ENCODE results near the gene SC5D. TPM values are rescaled to one million over a fixed set of nuclear protein-coding genes. Genes with fewer than 3 reads are reported as not detected.

Gene SC5D
- total and polyA plus RNA-seq, 2 of the 8 experiments (the other 6 are each of a cell fraction or from before 2014, with no cell fraction given): 73.9 to 90.3 TPM

- no peak for TF ChIP-seq ASH2L (IDR thresholded peaks at IDR 0.05; ENCODE audit: low read length)
- no peak for TF ChIP-seq CHD7 (IDR thresholded peaks at IDR 0.05; ENCODE audit: insufficient replicate concordance, low read length)
These were observed 37.0 kb upstream of the SC5D start (continued) for GRCh38 chr11:121255473-121256125.

All from H1 (cell line).